Measurements from ENCODE around the gene DARS2.
A peak's percentile ranks its signal among the peaks of the same experiment; 100 is the strongest.
"Not testable (repeated sequence)": the region's sequence is repeated elsewhere in the genome, so short reads cannot be mapped to it uniquely, and the experiment has no call there.

DARS2 gene, protein sequence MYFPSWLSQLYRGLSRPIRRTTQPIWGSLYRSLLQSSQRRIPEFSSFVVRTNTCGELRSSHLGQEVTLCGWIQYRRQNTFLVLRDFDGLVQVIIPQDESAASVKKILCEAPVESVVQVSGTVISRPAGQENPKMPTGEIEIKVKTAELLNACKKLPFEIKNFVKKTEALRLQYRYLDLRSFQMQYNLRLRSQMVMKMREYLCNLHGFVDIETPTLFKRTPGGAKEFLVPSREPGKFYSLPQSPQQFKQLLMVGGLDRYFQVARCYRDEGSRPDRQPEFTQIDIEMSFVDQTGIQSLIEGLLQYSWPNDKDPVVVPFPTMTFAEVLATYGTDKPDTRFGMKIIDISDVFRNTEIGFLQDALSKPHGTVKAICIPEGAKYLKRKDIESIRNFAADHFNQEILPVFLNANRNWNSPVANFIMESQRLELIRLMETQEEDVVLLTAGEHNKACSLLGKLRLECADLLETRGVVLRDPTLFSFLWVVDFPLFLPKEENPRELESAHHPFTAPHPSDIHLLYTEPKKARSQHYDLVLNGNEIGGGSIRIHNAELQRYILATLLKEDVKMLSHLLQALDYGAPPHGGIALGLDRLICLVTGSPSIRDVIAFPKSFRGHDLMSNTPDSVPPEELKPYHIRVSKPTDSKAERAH

DNA sequence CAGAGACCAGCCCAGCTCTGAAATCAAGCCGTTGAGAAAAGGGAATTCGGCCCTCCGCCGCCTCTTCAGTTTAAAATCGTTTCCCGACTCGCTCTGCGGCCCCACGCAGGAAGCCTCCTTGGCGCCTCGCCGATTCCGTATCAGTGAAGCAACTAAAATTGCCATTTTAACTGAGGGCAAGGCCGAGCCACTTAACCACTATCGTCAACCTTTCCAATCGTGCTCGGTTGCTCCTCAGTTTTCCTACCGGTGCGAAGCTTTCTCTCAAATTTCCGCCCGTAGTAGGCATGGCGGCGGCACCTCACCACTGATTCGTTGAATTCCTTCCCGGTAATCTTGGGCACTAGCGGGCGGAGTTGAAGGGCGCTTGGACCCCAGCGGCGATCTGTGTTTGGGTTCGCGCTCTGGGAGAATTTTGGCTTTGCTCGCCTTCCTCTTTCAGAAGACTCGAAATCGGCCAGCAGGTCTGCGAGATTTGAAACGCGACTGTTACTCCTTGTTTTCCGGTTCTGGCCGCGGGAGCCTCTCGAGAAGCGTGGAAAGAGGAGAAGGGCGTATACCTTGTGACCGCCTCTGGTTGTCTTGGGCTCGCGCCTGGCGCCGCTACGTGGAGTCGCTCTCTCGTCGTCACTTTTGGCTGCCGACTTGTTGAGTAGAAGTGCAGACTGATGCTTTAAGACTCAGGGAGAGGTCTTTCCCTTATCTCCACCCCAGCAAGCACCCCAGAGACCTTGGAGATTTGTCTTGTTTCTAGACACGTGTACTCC is at the start of gene DARS2, which contains the start of gene CENPL:
Gene DARS2, plus strand, starts transcription at position 359 of the 767 bp plus-strand sequence. CDS start 557 bp downstream, outside the sequence.
Gene CENPL, minus strand, starts transcription at position 569 of the 767 bp plus-strand sequence. CDS start 13,584 bp downstream, outside the sequence.
- H3K4me3 ChIP-seq (ENCODE audit: low read depth, low read length) = peak within 1 kb of the TSS; percentile 82
- H3K9ac ChIP-seq (ENCODE audit: low read length) = peak within 1 kb of the TSS; percentile 95
- peak within 1 kb of the TSS; percentile 82 for H3K27ac ChIP-seq (ENCODE audit: low read depth, low read length)
- no peaks in the 10 kb centered on the region for H3K9me3 ChIP-seq (ENCODE audit: control insufficient read depth, insufficient read depth, low read depth, low read length)
- H3K36me3 ChIP-seq (ENCODE audit: control insufficient read depth, insufficient read depth, low read length) = peaks cover 15% of the 10 kb centered on the region; the same call in 1 of the 2 replicates
- H3K27me3 ChIP-seq (ENCODE audit: control insufficient read depth, insufficient read depth, low read length) = no peaks in the 10 kb centered on the region
- H3K4me1 ChIP-seq (ENCODE audit: control insufficient read depth, insufficient read depth, low read length) = peaks cover 6% of the 10 kb centered on the region; the same call in 1 of the 2 replicates

- Histone ChIP-seq H3K36me3 (ENCODE audit: control insufficient read depth, insufficient read depth, low read length) (peaks cover 11% of the 10 kb centered on the region), H3K27ac (ENCODE audit: low read depth, low read length) (no peak overlapping the region), H3K9ac (ENCODE audit: low read length) (no peak overlapping the region), H3K4me1 (ENCODE audit: control insufficient read depth, insufficient read depth, low read length) (no peaks in the 10 kb centered on the region), H3K9me3 (ENCODE audit: control insufficient read depth, insufficient read depth, low read depth, low read length) (no peaks in the 10 kb centered on the region), H3K27me3 (ENCODE audit: control insufficient read depth, insufficient read depth, low read length) (no peaks in the 10 kb centered on the region), H3K4me3 (ENCODE audit: low read depth, low read length) (no peak overlapping the region)
Observed at GRCh38 chr1:173775578-173776226, 48.8 kb upstream of the DARS2 start.

- no peak overlapping the region for H3K4me3 ChIP-seq (ENCODE audit: low read depth, low read length)
- no peaks in the 10 kb centered on the region for H3K4me1 ChIP-seq (ENCODE audit: control insufficient read depth, insufficient read depth, low read length)
- H3K27me3 ChIP-seq (ENCODE audit: control insufficient read depth, insufficient read depth, low read length) = no peaks in the 10 kb centered on the region
- no peak overlapping the region for H3K27ac ChIP-seq (ENCODE audit: low read depth, low read length)
- no peak overlapping the region for H3K9ac ChIP-seq (ENCODE audit: low read length)
- peaks cover 29% of the 10 kb centered on the region for H3K36me3 ChIP-seq (ENCODE audit: control insufficient read depth, insufficient read depth, low read length)
- no peaks in the 10 kb centered on the region for H3K9me3 ChIP-seq (ENCODE audit: control insufficient read depth, insufficient read depth, low read depth, low read length)
Observed at GRCh38 chr1:173779936-173780335, 44.5 kb upstream of the DARS2 start.

DNA sequence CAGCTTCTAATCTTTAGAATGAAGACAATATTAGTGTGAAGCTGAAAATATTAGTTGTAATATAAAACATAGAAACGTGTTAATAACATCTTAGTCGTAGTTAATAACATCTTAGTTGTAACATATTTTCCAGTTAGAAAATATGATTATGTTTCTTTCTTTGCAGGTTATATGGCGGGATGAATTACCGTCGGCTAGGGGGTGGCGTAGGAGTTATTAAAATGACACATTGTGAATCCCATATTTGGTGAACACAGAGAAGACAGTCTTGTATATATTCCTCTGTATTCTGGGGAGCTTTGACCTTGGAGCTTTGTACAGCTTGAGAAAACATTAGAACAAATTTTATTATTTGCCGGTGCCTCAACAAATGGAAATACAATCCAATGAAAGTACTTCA is 39.5 kb upstream of the DARS2 start:
- no peak overlapping the region for H3K27ac ChIP-seq (ENCODE audit: low read depth, low read length)
- no peaks in the 10 kb centered on the region for H3K4me1 ChIP-seq (ENCODE audit: control insufficient read depth, insufficient read depth, low read length)
- H3K27me3 ChIP-seq (ENCODE audit: control insufficient read depth, insufficient read depth, low read length) = no peaks in the 10 kb centered on the region
- H3K9ac ChIP-seq (ENCODE audit: low read length) = no peak overlapping the region
- peaks cover 30% of the 10 kb centered on the region for H3K36me3 ChIP-seq (ENCODE audit: control insufficient read depth, insufficient read depth, low read length)
- no peaks in the 10 kb centered on the region for H3K9me3 ChIP-seq (ENCODE audit: control insufficient read depth, insufficient read depth, low read depth, low read length)
- H3K4me3 ChIP-seq (ENCODE audit: low read depth, low read length) = no peak overlapping the region

- Histone ChIP-seq H3K9ac (ENCODE audit: low read length) (no peak overlapping the region), H3K27me3 (ENCODE audit: control insufficient read depth, insufficient read depth, low read length) (no peaks in the 10 kb centered on the region), H3K36me3 (ENCODE audit: control insufficient read depth, insufficient read depth, low read length) (peaks cover 19% of the 10 kb centered on the region), H3K4me3 (ENCODE audit: low read depth, low read length) (no peak overlapping the region), H3K4me1 (ENCODE audit: control insufficient read depth, insufficient read depth, low read length) (peaks cover 5% of the 10 kb centered on the region; the same call in 1 of the 2 replicates), H3K9me3 (ENCODE audit: control insufficient read depth, insufficient read depth, low read depth, low read length) (no peaks in the 10 kb centered on the region), H3K27ac (ENCODE audit: low read depth, low read length) (no peak overlapping the region)
Observed at GRCh38 chr1:173789841-173790240, 34.6 kb upstream of the DARS2 start.

- no peaks in the 10 kb centered on the region for H3K4me1 ChIP-seq (ENCODE audit: control insufficient read depth, insufficient read depth, low read length)
- no peaks in the 10 kb centered on the region for H3K27me3 ChIP-seq (ENCODE audit: control insufficient read depth, insufficient read depth, low read length)
- H3K36me3 ChIP-seq (ENCODE audit: control insufficient read depth, insufficient read depth, low read length) = peaks cover 34% of the 10 kb centered on the region
- no peak overlapping the region for H3K9ac ChIP-seq (ENCODE audit: low read length)
- no peaks in the 10 kb centered on the region for H3K9me3 ChIP-seq (ENCODE audit: control insufficient read depth, insufficient read depth, low read depth, low read length)
- no peak overlapping the region for H3K4me3 ChIP-seq (ENCODE audit: low read depth, low read length)
- H3K27ac ChIP-seq (ENCODE audit: low read depth, low read length) = no peak overlapping the region
Observed at GRCh38 chr1:173798078-173798477, 26.4 kb upstream of the DARS2 start.

- H3K27me3 ChIP-seq (ENCODE audit: control insufficient read depth, insufficient read depth, low read length); H3K4me1 ChIP-seq (ENCODE audit: control insufficient read depth, insufficient read depth, low read length); H3K9me3 ChIP-seq (ENCODE audit: control insufficient read depth, insufficient read depth, low read depth, low read length); H3K9ac ChIP-seq (ENCODE audit: low read length); H3K27ac ChIP-seq (ENCODE audit: low read depth, low read length); H3K4me3 ChIP-seq (ENCODE audit: low read depth, low read length): not testable (repeated sequence)
- peaks cover 45% of the 10 kb centered on the region for H3K36me3 ChIP-seq (ENCODE audit: control insufficient read depth, insufficient read depth, low read length)
Observed at GRCh38 chr1:173799995-173800394, 24.5 kb upstream of the DARS2 start.

GRCh38 chr1:173802961-173803360 is 21.5 kb upstream of the DARS2 start:
- H3K36me3 ChIP-seq (ENCODE audit: control insufficient read depth, insufficient read depth, low read length) = peaks cover 62% of the 10 kb centered on the region
- H3K9ac ChIP-seq (ENCODE audit: low read length) = no peak overlapping the region
- H3K9me3 ChIP-seq (ENCODE audit: control insufficient read depth, insufficient read depth, low read depth, low read length) = no peaks in the 10 kb centered on the region
- H3K27ac ChIP-seq (ENCODE audit: low read depth, low read length) = no peak overlapping the region
- no peaks in the 10 kb centered on the region for H3K4me1 ChIP-seq (ENCODE audit: control insufficient read depth, insufficient read depth, low read length)
- H3K4me3 ChIP-seq (ENCODE audit: low read depth, low read length) = no peak overlapping the region
- no peaks in the 10 kb centered on the region for H3K27me3 ChIP-seq (ENCODE audit: control insufficient read depth, insufficient read depth, low read length)

GRCh38 chr1:173813654-173814053 is 10.8 kb upstream of the DARS2 start:
- not testable (repeated sequence) for H3K4me3 ChIP-seq (ENCODE audit: low read depth, low read length); H3K9me3 ChIP-seq (ENCODE audit: control insufficient read depth, insufficient read depth, low read depth, low read length); H3K4me1 ChIP-seq (ENCODE audit: control insufficient read depth, insufficient read depth, low read length); H3K27ac ChIP-seq (ENCODE audit: low read depth, low read length); H3K9ac ChIP-seq (ENCODE audit: low read length); H3K27me3 ChIP-seq (ENCODE audit: control insufficient read depth, insufficient read depth, low read length)
- peaks cover 14% of the 10 kb centered on the region for H3K36me3 ChIP-seq (ENCODE audit: control insufficient read depth, insufficient read depth, low read length)

GRCh38 chr1:173818459-173818858 is 6.0 kb upstream of the DARS2 start:
- Histone ChIP-seq H3K9ac (ENCODE audit: low read length) (no peak overlapping the region), H3K9me3 (ENCODE audit: control insufficient read depth, insufficient read depth, low read depth, low read length) (no peaks in the 10 kb centered on the region), H3K4me1 (ENCODE audit: control insufficient read depth, insufficient read depth, low read length) (peaks cover 6% of the 10 kb centered on the region; the same call in 1 of the 2 replicates), H3K27ac (ENCODE audit: low read depth, low read length) (no peak overlapping the region), H3K27me3 (ENCODE audit: control insufficient read depth, insufficient read depth, low read length) (no peaks in the 10 kb centered on the region), H3K4me3 (ENCODE audit: low read depth, low read length) (no peak overlapping the region), H3K36me3 (ENCODE audit: control insufficient read depth, insufficient read depth, low read length) (peaks cover 25% of the 10 kb centered on the region)
